ENCODE data around the gene PTGES.
"Not testable (repeated sequence)": the region's sequence is repeated elsewhere in the genome, so short reads cannot be mapped to it uniquely, and the experiment has no call there.

The PTGES gene

DNA sequence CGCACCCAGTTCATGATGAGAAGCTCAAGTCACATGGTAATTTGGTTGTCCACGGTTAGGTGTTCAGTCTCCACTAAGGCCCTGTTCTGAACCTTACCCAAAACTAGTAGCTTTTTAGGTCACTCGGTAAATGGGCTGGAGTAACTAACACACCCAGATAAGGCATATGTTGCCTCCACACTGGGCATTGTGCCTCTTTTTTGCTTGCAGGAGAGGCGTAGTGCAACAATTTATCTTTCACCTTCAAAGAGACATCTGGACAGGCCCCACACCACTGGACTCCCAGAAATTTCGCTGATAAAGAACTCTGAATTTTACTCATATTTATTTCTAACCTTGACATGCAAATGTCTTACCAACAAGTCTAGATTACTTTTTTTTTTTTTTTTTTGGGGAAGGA is 16.8 kb upstream of the PTGES start:
- no peak for DNase-seq (ENCODE audit: low read depth)

GRCh38 chr9:129768486-129768885 is 15.6 kb upstream of the PTGES start:
- DNase-seq (ENCODE audit: low read depth): no peak

DNA sequence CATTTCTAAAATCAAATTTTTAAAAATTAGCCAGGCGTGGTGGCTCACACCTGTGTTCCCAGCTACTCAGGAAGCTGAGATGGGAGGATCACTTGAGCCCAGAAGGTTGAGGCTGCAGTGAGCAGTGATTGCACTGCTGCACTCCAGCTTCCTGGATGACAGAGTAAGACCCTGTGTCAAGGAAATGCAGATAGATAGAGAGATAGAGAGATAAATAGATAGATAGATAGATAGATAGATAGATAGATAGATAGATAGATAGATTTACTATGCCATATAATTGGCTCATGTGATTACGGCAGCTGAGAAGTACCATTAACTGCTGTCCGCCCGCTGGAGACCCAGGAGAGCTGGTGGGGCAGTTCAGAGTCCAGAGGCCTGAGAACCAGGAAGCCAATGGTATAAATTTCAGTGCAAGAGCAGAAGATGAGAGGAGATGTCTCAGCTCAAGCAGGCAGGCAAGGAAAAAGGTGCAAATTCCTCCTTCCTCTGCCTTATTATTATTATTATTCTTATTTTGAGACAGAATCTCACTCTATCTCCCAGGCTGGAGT is 13.0 kb upstream of the PTGES start:
- no peak for DNase-seq (ENCODE audit: low read depth)

DNA sequence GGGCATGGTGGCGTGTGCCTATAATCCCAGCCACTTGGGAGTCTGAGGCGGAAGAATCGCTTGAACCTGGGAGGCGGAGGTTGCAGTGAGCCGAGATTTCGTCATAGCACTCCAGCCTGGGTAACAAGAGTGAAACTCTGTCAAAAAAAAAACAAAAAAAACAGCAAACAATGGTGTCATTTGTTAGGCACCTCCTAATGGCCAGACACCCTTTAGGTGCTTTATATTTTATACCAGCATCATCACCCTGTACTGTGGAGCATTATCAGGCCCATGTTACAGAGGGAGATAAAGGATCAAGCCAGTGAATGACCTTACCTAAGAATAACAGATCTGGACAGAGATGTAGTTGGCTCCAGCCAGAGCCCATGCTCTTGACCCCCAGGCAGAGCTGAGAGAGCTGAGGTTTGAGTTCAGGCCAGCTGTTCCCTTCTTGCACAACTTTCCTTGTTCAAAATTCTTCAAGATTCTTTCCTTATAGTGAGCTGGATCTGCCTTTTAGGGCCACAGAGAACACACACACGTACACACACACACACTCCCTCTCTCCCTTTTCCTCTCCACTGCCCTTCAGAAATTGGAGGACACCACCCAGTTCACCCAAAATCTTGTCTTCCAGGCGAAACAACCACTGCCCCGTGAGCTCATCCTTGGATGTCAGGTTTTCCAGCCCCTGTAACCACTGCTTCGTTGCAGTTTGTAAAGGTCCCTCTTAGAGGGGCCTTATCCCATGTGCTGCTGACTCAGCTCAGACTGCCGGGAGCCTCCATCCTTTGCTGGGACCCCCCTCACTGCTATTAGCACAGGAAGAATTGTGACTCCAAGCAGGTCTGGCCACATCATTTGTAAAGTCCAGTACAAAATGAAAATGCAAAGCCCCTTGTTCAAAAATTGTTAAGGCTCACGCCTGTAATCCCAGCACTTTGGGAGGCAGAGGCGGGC is 10.4 kb upstream of the PTGES start:
- no peak for DNase-seq (ENCODE audit: low read depth)

GRCh38 chr9:129762370-129762984 is 9.6 kb upstream of the PTGES start:
- not testable (repeated sequence) for DNase-seq (ENCODE audit: low read depth)

DNA sequence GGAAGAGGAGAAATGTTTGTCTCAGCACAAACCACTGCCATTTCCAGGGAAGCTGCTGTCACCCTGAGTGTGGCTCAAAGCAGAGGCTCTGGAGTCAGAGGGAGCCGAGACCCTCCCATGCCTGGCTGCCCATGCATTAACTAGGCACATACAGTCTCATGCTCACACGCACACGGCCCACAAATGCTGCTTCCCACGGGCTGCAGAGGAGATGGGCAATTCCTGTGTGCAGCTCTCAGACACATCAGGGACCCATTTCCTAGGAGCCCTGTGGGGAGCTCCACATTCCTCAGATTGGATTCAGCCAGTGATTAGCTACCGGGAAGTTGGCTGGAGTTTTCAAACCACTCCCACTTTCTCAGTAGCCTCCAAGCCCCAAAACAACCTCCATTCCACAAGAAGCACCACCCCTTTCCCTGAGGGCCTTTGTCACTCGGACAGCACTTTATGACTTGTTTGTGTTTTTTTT is 9.1 kb upstream of the PTGES start:
- DNase-seq (ENCODE audit: low read depth): no peak

DNA sequence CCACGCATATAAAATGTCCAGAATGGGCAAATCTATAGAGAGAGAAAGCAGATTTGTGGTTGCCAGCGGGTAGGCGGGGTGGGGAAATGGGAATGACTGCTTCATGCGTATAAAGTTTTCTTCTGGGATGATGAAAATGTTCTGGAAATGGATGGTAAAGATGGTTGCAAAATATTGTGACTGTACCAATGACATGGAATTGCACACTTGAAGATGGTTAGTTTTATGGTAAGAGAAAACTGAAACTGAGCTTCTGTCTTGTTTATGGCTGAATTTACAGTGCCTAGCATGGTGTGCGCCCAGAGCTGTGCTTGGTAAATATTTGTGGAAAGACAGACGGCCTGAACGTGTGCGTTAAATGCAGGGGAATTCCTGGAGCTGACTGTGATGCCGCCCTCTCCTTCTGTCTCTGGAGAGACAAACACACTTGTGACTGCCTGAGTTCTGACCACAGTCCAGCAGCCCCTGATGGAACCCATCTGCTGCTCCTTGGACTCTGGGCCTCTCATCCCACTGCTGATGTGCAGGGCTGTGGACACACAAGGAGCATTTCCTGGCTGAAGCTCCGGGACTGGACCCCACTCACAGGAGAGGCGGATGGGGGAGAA is 8.6 kb upstream of the PTGES start:
- no peak for DNase-seq (ENCODE audit: low read depth)

- DNase-seq (ENCODE audit: low read depth): not testable (repeated sequence)
Observed at GRCh38 chr9:129760784-129761183, 7.9 kb upstream of the PTGES start.

DNA sequence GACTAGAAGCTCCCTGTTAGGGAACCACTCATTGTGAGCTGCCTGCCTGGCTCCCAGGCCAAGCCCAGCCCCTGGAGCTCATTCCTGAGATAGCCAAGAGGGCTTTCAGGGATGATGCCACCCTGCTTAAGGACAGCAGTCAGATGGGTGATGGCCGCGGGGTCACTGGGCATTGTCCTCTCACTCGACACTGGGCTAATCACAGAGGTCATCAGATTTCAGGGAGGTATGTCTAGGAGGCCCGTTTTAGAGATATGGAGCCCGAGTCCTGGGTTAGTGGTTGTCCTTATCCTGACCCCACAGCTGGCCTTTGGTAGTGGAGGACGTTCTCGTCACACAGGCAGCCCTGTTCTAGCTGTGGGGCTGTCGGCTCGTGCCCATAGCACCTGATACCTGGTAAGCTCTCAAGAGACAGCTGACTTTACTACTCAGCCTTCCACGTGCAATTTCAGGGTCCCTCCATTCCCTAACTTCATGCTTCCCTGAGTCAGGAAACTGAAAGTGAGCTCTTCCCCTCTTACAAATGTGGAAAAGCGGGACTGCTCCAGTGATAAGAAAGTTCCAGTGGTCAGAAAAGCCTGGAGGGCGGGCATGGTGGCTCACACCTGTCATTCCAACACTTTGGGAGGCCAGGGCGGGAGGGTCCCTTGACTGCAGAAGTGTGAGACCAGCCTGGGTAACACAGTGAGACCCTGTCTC is 7.1 kb upstream of the PTGES start:
- DNase-seq (ENCODE audit: low read depth): no peak

DNA sequence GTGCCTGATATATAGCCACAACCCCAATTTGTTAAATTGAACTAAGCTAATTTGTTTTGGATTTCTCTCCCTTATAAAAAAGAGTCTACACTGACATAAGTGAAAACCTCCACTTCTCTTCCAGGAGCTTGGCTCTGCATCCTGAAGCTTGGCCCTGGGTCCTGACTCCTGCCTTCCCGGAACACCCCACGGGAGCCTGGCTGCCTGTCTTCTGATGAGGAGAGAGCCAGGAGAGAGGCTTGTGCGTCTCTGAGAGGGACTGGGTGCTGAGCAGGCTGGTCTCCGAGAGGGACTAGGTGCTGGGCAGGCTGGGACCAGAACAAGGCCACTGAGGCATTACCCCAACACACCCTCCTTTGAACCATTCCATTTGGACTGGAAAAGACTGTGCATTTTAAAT is 6.5 kb upstream of the PTGES start:
- DNase-seq (ENCODE audit: low read depth): no peak

- no peak for DNase-seq (ENCODE audit: low read depth)
Observed at GRCh38 chr9:129757045-129757444, 4.2 kb upstream of the PTGES start.

DNA sequence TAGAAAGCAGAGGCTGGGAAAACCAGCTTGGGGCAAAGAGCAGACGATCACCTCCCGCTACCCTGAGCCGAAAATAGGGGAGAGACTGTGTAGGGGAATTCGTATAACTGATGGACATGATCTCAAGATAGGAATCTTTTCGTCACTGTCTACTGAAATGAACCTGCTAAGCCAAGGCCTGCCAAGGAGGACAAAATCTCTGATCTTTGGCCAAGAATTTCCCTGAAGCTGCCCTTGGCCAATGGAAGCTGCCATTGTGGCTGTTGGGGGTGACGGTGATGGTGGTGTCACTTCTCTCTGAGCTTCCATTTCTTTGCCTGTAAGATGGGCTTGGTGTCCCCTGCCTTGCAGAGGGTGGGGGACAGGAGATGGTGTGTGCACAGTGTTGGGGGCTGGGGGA is 3.3 kb upstream of the PTGES start:
- no peak for DNase-seq (ENCODE audit: low read depth)

DNA sequence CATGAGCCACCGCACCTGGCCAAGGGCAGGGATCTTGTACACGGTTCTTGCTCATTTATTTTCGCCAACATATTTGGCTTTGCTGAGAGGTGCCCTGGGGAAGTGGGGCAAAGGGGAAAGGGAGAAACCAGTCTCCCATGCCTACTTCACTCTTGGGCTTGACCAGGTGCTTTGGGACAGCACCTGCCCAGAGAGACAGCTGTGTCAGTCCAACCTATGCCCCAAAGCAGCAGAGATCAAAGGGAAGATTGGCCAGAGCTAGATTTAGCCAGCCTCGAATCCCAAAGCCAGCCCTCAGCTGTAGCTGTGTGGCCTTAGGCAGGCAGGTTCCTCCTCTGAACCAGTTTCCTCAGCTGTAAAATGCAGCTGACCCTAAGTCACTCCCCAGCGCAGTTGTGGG is 2.3 kb upstream of the PTGES start:
- DNase-seq (ENCODE audit: low read depth): no peak

DNA sequence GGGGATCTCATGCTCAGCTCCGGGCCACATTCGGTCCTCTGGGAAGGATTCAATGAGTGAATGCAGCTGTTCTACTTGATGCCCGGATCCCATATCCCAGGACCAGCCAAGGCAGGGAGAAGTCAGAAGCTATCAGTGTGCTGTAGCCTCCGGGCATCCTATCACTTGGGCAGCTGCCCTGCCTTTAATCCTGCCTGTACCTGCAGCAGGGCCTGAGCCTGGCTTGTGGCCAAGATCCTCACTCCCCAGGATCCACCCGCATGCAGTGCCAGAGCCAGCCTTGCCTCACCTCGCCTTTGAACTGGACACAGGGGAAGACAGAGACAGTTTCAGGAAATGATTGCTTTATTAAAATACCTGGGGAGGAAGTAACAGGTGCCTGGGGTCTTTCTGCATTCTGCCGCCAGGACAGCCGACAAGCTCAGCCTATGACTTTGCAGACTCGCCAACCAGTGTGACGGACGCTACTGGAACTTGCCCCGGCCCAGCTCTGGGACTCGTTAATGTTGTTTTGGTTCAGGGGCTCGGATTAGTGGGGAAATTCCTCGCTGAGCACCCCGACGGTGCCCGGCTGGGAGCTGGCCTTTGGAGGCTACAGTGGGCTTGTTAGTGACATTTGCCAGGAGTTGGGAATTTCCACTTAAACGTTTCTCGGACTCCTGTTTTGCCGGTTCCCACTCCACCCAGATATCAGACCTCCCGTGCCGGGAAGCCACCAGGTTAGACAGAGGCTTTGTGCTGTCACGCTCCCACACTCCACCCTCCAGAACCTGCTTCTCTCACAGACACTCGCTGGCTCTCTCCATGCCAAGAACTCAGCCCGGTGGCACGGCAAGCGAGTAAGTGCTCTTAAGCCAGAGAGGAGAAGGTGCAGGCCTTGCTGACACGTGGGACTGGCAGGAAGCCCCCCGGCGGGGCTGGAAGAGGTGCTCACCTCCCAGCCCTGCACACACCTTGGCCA is 721 bp downstream of the PTGES start:
- DNase-seq (ENCODE audit: low read depth): no peak

DNA sequence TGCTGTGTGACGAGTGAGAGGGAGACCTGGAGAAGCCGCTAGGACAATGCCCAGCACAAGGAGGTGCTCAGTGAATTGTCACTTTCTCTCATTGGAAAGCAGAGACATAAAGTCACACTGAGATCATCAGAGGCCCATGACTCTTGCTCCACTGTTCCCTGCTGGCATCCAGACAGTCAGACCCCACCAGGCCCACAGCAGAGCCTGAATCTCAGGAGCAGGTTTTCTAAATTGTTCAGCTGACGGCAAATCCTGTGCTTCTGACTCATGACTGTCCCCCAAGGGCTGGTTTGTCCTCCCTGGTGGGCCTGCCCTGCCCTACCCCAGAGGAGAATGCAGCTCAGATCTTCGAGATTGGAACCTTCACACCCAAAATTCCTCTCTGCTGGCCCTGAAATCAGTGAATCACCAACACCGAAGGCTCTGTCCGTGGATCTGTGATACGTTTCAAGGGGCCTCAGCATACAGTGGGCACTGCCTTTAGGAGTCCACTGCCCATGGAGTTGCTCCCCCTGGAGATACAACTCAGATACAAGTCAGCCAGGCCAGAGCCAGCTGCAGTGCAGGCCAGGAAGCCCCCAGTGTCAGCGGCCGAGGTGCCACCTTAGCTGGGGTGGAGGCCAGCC is 2.7 kb downstream of the PTGES start:
- no peak for DNase-seq (ENCODE audit: low read depth)

GRCh38 chr9:129749575-129749974 is 3.3 kb downstream of the PTGES start:
- no peak for DNase-seq (ENCODE audit: low read depth)

- not testable (repeated sequence) for DNase-seq (ENCODE audit: low read depth)
Observed at GRCh38 chr9:129749052-129749451, 3.8 kb downstream of the PTGES start.

DNA sequence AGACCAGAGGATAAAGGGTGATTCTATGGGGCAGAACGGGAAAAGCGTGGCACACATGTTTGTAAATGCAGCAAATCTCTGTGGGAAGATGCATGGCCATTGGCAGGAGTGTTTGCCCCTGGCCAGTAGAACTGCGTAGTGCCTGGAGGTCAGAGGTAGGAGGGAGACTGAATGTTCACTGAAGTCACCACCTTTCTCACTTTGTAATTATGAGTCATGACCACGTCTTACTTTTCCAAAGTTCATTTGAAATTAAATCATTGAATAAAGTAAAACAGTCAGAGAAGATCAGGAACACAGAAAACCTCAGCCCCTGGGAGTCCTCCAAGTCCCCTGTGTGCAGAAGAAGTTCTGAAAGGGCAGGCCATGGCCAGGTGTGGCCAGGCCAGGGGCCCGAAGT is 4.6 kb downstream of the PTGES start:
- no peak for DNase-seq (ENCODE audit: low read depth)

DNA sequence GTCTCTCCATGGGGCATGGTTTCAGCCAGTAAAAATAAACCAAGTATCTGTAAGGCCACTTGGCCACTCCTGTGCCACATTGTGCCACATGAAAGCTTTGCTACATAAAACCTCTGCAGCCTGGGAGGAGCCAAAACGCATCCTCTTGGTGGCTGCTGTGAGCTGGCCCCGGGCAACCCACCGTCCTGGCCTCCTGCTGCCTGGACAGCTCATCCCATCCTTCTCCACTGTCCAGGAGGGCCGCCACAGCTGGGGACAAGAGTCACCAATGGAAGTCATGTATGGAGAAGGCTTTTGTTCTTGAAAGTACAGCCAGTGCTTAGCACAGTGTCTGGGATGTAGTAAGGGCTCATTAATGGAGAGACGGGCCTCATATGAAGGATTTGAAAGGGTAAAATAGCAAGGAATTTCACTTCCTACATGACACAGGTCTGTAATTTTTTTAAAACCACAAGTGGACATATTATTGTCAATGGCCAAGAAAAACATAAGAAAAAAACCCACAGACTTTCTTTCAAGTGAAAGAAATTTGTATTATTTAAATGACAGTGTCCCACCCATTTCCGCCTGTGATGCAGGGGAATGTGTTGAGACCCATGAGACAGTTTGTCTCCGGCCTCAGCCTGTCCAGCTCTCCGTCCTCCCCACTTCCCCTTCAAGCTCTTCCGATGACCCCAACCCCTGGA is 6.6 kb downstream of the PTGES start:
- no peak for DNase-seq (ENCODE audit: low read depth)

GRCh38 chr9:129745200-129745599 is 7.6 kb downstream of the PTGES start:
- DNase-seq (ENCODE audit: low read depth): no peak
